ENCODE measurements around the gene PHYH.

PHYH gene

DNA sequence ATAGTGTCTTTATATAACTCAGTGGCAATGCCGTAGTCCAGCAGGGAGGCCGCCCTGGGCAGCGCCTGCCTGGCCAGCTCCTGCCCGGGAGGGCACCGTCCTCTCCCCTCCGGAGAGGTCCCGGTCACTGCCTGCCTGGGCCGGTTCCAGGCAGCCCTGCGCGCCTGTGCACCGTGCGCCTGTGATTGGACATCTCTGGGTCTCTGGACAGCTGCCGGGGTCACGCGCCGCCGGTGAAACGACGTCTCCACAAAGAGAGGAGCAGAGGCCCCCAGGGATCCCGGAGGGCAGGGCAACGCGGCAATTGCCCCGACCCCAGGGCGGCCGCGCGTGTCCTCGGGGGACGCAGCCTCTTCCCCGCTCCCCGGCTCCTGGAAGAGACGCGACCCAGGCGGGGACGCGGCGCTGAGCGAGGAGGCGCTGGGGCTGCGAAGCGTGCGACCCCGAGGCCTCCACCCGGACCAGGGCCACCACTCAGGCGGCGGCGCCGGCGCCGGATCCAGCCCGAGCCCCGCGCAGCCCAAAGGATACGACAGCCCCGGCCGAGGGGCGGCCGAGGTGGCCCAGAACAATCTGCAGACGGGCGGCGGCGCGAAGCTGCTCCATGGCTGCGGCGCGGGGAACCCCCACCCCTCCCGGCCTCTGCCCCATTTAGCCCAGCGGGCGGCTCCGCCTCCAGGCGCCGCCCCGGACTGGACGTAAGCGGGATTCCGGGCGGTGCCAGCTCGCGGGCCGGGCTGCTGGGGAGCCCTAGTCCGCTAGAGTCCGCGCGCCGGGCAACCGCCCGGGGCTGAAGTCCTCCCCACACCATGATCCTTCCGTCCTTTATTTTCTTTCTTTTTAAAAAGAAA, at the start of gene PHYH:
TSS of gene PHYH (minus strand) at position 628 of the 851 bp plus-strand sequence. CDS start at position 606, 22 bp downstream.
- DNase-seq (ENCODE audit: extremely low read depth, low read depth) = peak; percentile 15
- TF ChIP-seq, protein P1, sequence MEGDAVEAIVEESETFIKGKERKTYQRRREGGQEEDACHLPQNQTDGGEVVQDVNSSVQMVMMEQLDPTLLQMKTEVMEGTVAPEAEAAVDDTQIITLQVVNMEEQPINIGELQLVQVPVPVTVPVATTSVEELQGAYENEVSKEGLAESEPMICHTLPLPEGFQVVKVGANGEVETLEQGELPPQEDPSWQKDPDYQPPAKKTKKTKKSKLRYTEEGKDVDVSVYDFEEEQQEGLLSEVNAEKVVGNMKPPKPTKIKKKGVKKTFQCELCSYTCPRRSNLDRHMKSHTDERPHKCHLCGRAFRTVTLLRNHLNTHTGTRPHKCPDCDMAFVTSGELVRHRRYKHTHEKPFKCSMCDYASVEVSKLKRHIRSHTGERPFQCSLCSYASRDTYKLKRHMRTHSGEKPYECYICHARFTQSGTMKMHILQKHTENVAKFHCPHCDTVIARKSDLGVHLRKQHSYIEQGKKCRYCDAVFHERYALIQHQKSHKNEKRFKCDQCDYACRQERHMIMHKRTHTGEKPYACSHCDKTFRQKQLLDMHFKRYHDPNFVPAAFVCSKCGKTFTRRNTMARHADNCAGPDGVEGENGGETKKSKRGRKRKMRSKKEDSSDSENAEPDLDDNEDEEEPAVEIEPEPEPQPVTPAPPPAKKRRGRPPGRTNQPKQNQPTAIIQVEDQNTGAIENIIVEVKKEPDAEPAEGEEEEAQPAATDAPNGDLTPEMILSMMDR (IDR thresholded peaks at IDR 0.05; ENCODE audit: low read depth, low read length, missing control alignments) = no peak
- H3K4me3 ChIP-seq (replicated peaks; ENCODE audit: low read depth, low read length) = peak within 1 kb of the TSS; percentile 54

DNA sequence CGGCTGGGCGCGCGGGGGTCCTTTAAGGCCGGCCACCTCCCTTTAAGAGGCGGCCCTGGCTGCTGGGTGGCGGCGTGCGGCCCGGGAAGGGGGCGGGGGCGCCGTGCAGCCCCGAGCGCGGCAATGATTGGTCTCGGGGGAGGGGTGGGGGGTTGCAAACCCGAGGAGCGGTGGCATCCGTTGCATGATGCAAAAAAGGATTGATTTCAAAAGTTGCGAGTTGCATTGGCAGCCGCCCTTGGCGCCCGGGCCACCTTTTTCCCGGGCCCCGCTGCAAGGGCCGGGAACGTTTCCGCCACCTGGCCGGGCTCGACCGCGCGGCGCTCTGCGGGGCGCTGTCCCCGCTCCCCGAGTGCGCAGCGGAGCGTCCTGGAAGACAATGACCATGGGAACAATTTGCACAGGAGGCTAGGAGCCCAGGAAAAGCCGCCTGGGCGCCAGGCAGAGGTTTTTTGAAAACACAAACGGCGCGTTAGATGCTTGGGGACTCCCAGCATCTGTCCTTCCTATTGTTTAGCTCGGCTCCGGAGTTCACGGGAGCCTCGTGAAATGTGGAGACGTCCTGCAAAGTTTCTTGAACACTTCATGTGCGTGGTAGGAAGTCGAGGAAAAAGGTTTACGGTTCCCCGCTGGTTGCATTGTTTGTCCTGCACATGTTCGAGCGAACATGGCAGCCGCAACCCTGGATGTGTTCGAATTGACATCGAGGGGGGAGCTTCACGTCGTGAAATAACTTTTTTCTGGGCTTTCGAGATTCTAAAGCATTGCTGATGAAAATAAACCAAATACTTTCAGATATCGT, 48.6 kb upstream of the PHYH start, which contains the start of gene SEPHS1:
TSS of gene SEPHS1 (minus strand) at position 78 of the 802 bp plus-strand sequence. CDS start 3,343 bp downstream, outside the sequence.
- peak; percentile 33 for DNase-seq (ENCODE audit: extremely low read depth, low read depth)
- TF ChIP-seq, protein P1 (IDR thresholded peaks at IDR 0.05; ENCODE audit: low read depth, low read length, missing control alignments) = no peak
- peak within 1 kb of the TSS; percentile 83 for H3K4me3 ChIP-seq (replicated peaks; ENCODE audit: low read depth, low read length)

DNA sequence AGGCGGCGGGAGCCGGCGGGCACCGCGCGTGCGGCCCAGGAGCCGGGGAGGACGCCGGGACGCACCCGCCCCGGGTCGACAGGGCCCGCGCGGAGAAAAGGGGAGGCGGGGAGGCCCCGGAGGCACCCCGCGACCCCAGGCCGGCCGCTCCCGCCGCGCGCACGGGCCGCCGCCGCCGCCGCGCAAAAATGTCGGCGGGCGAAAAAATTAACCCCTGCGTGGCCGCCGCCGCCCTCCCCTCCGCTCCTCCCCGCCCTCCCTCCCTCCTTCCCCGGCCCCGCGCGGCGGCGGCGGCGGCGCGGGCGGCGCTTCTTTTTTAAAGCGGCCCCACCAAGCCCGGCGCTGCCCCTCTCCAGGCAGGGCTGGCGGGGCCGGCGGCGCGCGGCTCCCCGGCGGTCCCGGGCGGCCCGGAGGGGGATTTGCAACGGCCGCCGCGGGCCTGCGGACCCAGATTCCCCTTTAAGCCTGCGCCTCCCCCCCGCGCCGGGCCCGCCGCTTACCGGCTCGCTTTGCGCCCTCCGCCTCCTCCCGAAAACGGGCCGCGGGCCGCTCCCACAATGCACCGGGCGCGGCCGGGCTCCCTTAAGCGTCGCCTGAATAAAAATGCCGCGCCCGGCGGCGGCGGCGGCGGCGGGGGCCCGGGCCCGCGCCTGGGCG, 47.8 kb upstream of the PHYH start:
- TF ChIP-seq, protein P1 (IDR thresholded peaks at IDR 0.05; ENCODE audit: low read depth, low read length, missing control alignments) = no peak
- DNase-seq (ENCODE audit: extremely low read depth, low read depth) = no peak

DNA sequence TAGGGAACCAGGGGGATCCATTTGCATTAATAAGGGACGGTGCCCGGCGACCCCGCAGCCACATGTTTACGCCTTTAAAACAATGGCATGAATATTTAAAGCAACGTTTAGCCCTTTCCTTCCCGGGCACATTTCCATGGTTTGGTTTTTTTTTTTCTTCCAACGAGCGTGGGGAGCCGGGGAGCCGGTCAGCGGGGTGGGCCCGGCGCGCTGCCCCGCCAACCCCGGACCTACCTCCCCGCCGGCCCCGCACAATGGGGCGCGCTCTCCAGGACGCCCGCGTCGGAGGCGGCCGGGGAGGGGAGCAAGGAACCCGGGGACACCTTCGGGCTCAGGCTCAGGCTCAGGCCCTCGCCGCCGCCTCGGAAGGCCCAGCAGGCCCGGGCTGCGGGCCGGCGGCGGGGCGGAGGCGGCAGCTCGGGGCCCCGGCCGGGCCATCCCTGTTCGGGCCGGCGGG, 47.2 kb upstream of the PHYH start:
- no peak for DNase-seq (ENCODE audit: extremely low read depth, low read depth)
- TF ChIP-seq, protein P1 (IDR thresholded peaks at IDR 0.05; ENCODE audit: low read depth, low read length, missing control alignments) = no peak
- peak overlapping the region; percentile 83 for H3K4me3 ChIP-seq (replicated peaks; ENCODE audit: low read depth, low read length)

More for the DNA sequence above, 47.8 kb upstream of the PHYH start:
- H3K4me3 ChIP-seq (replicated peaks; ENCODE audit: low read depth, low read length) = peak overlapping the region; percentile 83

DNA sequence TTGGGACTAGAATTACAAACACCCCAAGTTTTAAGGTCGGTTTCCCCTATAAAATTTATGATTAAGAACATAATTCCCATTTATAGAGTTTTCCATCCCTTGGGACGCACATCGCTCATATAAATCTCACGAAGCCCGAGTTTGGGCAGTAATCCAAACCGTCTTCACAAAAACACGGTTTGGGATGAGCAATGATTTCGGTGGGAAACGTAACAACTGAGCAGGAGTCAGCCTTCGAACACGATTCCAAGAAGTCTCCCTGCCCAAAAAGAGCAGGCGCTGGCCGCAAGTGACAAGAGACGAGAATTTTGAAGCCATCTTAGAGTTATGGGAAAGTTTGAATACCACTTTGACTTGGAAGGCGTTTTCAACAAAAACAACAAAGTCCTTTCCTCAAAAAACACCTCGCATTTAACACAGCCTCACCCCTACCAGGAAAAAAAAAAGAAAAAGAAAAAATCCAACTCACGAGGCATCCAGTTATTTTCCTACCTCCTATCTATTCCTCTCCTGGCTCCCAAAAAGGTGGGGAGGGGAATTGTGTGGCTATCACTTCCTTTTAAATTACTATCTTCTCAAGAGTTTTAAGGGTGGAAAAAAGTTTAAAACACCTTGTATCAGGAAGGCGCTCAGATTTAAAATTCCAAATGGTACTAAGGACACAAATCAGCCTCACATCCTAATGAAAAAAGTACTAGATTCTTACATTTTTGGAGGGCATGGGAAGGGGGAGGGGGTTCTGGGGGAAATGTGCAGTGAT, 46.6 kb upstream of the PHYH start:
- peak overlapping the region; percentile 83 for H3K4me3 ChIP-seq (replicated peaks; ENCODE audit: low read depth, low read length)
- peak; percentile 46 for DNase-seq (ENCODE audit: extremely low read depth, low read depth)
- TF ChIP-seq, protein P1 (IDR thresholded peaks at IDR 0.05; ENCODE audit: low read depth, low read length, missing control alignments) = no peak

Data from HFF-Myc (cell line).